Subcutaneous abdominal adipose tissue (tissue), 5 donors: ENCODE measurements around the gene BOLA2.
"Not testable (repeated sequence)": the region's sequence is repeated elsewhere in the genome, so short reads cannot be mapped to it uniquely, and the experiment has no call there.

Experiments used
- H3K27ac ChIP-seq: one replicate; pipeline ENCODE4 v1.7.0; 2013; ENCODE audit warnings: low read depth, mild to moderate bottlenecking, inconsistent platforms, low read length, moderate library complexity
- H3K27me3 ChIP-seq, 5 donors: one replicate each; pipeline ENCODE4 v1.7.0; 2013; ENCODE audit warnings: low read length in 5 of 5, inconsistent platforms in 1 of 5; ENCODE audit not compliant: control insufficient read depth in 5 of 5, insufficient read depth in 4 of 5
- H3K36me3 ChIP-seq, 5 donors: one replicate each; pipeline ENCODE4 v1.7.0; 2013; ENCODE audit warnings: low read length in 5 of 5; ENCODE audit not compliant: control insufficient read depth in 5 of 5, insufficient read depth in 5 of 5
- H3K4me1 ChIP-seq, 5 donors: one replicate each; pipeline ENCODE4 v1.7.0; 2013; ENCODE audit warnings: low read length in 5 of 5, mild to moderate bottlenecking in 3 of 5, moderate library complexity in 1 of 5; ENCODE audit not compliant: control insufficient read depth in 5 of 5, insufficient read depth in 5 of 5
- H3K4me3 ChIP-seq, 5 donors: one replicate each; pipeline ENCODE4 v1.7.0; 2013; ENCODE audit warnings: low read length in 5 of 5, low read depth in 1 of 5
- H3K9ac ChIP-seq, 5 donors: one replicate each; pipeline ENCODE4 v1.7.0; 2013; ENCODE audit warnings: low read length in 5 of 5, mild to moderate bottlenecking in 4 of 5, moderate library complexity in 3 of 5
- H3K9me3 ChIP-seq, 5 donors: one replicate each; pipeline ENCODE4 v1.7.0; 2013; ENCODE audit warnings: low read length in 5 of 5; ENCODE audit not compliant: control insufficient read depth in 5 of 5
- donor health status: healthy.
- donor health status: healthy.
- donor health status: healthy.
- donor health status: healthy.
- donor health status: healthy.

BOLA2 gene

GRCh38 chr16:29454828-29455227 lies 677 bp upstream of the BOLA2 start:
- H3K27me3 ChIP-seq, H3K9ac ChIP-seq, H3K4me1 ChIP-seq, H3K36me3 ChIP-seq, H3K4me3 ChIP-seq, H3K27ac ChIP-seq, H3K9me3 ChIP-seq: not testable (repeated sequence)

- H3K9me3 ChIP-seq, H3K4me1 ChIP-seq, H3K4me3 ChIP-seq, H3K9ac ChIP-seq, H3K36me3 ChIP-seq, H3K27me3 ChIP-seq, H3K27ac ChIP-seq: not testable (repeated sequence)
These were observed 397 bp downstream of the BOLA2 start for GRCh38 chr16:29453754-29454153.

GRCh38 chr16:29425390-29425789 lies 28.8 kb downstream of the BOLA2 start:
- H3K4me3 ChIP-seq, H3K9me3 ChIP-seq, H3K4me1 ChIP-seq, H3K36me3 ChIP-seq, H3K27ac ChIP-seq, H3K27me3 ChIP-seq, H3K9ac ChIP-seq: not testable (repeated sequence)

GRCh38 chr16:29423587-29423986 lies 30.6 kb downstream of the BOLA2 start:
- H3K9ac ChIP-seq, H3K4me1 ChIP-seq, H3K36me3 ChIP-seq, H3K9me3 ChIP-seq, H3K4me3 ChIP-seq, H3K27ac ChIP-seq, H3K27me3 ChIP-seq: not testable (repeated sequence)

- not testable (repeated sequence) for H3K4me3 ChIP-seq, H3K9me3 ChIP-seq, H3K9ac ChIP-seq, H3K27ac ChIP-seq, H3K36me3 ChIP-seq, H3K27me3 ChIP-seq, H3K4me1 ChIP-seq
These were observed 48.9 kb downstream of the BOLA2 start for GRCh38 chr16:29405249-29405648.
